GM21528 (cell line): ENCODE results near the gene FRMD8.

Source experiments
- ATAC-seq: cut with Tn5 transposase; IDR thresholded peaks from one replicate; pipeline ENCODE4 v1.9.1; 2021; ENCODE audit warnings: mild to moderate bottlenecking, moderate library complexity; ENCODE audit not compliant: unreplicated experiment, low FRiP score

The FRMD8 gene

GRCh38 chr11:65434057-65434666 is 47.7 kb downstream of the FRMD8 start:
- ATAC-seq, result no peak

- ATAC-seq, result no peak
Measured at GRCh38 chr11:65434667-65435410, 48.4 kb downstream of the FRMD8 start.

GRCh38 chr11:65435411-65435931 is 49.0 kb downstream of the FRMD8 start:
- ATAC-seq, result no peak

- ATAC-seq, result no peak
Measured at GRCh38 chr11:65435981-65436411, 49.6 kb downstream of the FRMD8 start.

GRCh38 chr11:65436412-65437032 is 50.1 kb downstream of the FRMD8 start:
- ATAC-seq, result no peak

- ATAC-seq, result no peak
Measured at GRCh38 chr11:65437436-65438227, 51.2 kb downstream of the FRMD8 start.

- no peak for ATAC-seq
Measured at GRCh38 chr11:65438257-65439151, 52.1 kb downstream of the FRMD8 start.

- no peak for ATAC-seq
Measured at GRCh38 chr11:65439331-65440181, 53.1 kb downstream of the FRMD8 start.

- peak; percentile 44 for ATAC-seq
Measured at GRCh38 chr11:65440831-65441499, 54.5 kb downstream of the FRMD8 start.

- ATAC-seq, result no peak
Measured at GRCh38 chr11:65442842-65443331, 56.5 kb downstream of the FRMD8 start.

GRCh38 chr11:65444314-65445051 is 58.0 kb downstream of the FRMD8 start:
- ATAC-seq, result no peak

- no peak for ATAC-seq
Measured at GRCh38 chr11:65445101-65445603, 58.7 kb downstream of the FRMD8 start.

GRCh38 chr11:65445604-65446445 is 59.4 kb downstream of the FRMD8 start:
- ATAC-seq, result no peak

- no peak for ATAC-seq
Measured at GRCh38 chr11:65446446-65447277, 60.2 kb downstream of the FRMD8 start.

GRCh38 chr11:65448074-65448417 is 61.6 kb downstream of the FRMD8 start:
- ATAC-seq, result no peak
